ENCODE measurements around the gene RSL24D1. TPM values are rescaled to one million over a fixed set of nuclear protein-coding genes. Genes with fewer than 3 reads are reported as not detected.

Gene RSL24D1
- total and polyA plus RNA-seq, 9 of the 15 experiments (the other 6 are each of a cell fraction or from before 2014, with no cell fraction given), result 133 to 324 (median 223) TPM

GRCh38 chr15:55196458-55197361 lies at the start of gene RSL24D1 (continued):
- TF ChIP-seq MLLT1 (IDR thresholded peaks at IDR 0.05), result peak; percentile 14 to 58; a peak in 3 of 4 replicates
- TF ChIP-seq NR3C1 (CRISPR knock-in tag; IDR thresholded peaks at IDR 0.05), result 0 out of 2 replicates have a peak, but pooled peaks have one; percentile 16
- TF ChIP-seq TAF1 (IDR thresholded peaks at IDR 0.05; ENCODE audit: control insufficient read depth, extremely low read depth, insufficient read depth, low read length, severe bottlenecking), result peak; percentile 83
- TF ChIP-seq CTCF (IDR thresholded peaks at IDR 0.05 in 2 of 3, conservative IDR thresholded peaks at IDR 0.05 in 1 of 3; ENCODE audit: insufficient read depth in 2 of 3, low read depth in 1 of 3, low read length in 3 of 3), result peak; percentile 59 to 68 (median 62)
- TF ChIP-seq MEIS2 (IDR thresholded peaks at IDR 0.05; ENCODE audit: partially characterized antibody), result peak; percentile 80
- peak; percentile 59 for TF ChIP-seq NCOA1 (IDR thresholded peaks at IDR 0.05; ENCODE audit: low read depth)
- TF ChIP-seq TCF7 (IDR thresholded peaks at IDR 0.05; ENCODE audit: borderline replicate concordance), result no peak
- TF ChIP-seq E2F8 (IDR thresholded peaks at IDR 0.05; ENCODE audit: low read depth, partially characterized antibody), result peak; percentile 82
- no peak for TF ChIP-seq ARNT (IDR thresholded peaks at IDR 0.05)
- no peak for TF ChIP-seq ETS2 (tag; IDR thresholded peaks at IDR 0.05; ENCODE audit: borderline replicate concordance, poor library complexity, severe bottlenecking)
- peak; percentile 97 for TF ChIP-seq ZKSCAN8 (CRISPR knock-in tag; IDR thresholded peaks at IDR 0.05)
- peak; percentile 85; the same call in 1 of the 2 replicates for TF ChIP-seq GTF2F1 (IDR thresholded peaks at IDR 0.05; ENCODE audit: low read depth, low read length)
- 0 out of 2 replicates have a peak, but pooled peaks have one; percentile 62 for TF ChIP-seq HDAC2 (IDR thresholded peaks at IDR 0.05)
- peak; percentile 94 for TF ChIP-seq POLR2A (conservative IDR thresholded peaks at IDR 0.05)
- peak; percentile 81; the same call in 1 of the 2 replicates for TF ChIP-seq ZC3H4 (CRISPR knock-in tag; IDR thresholded peaks at IDR 0.05; ENCODE audit: borderline replicate concordance)
- TF ChIP-seq MTA3 (IDR thresholded peaks at IDR 0.05; ENCODE audit: borderline replicate concordance), result peak; percentile 85; the same call in 1 of the 2 replicates
- peak; percentile 95 for TF ChIP-seq RBFOX2 (IDR thresholded peaks at IDR 0.05; ENCODE audit: low read depth, low read length)
- TF ChIP-seq ZFP36 (IDR thresholded peaks at IDR 0.05; ENCODE audit: low read depth, low read length, partially characterized antibody), result peak; percentile 54

Measured in K562 (cell line).